ENCODE results near the gene MFSD1.

DNA sequence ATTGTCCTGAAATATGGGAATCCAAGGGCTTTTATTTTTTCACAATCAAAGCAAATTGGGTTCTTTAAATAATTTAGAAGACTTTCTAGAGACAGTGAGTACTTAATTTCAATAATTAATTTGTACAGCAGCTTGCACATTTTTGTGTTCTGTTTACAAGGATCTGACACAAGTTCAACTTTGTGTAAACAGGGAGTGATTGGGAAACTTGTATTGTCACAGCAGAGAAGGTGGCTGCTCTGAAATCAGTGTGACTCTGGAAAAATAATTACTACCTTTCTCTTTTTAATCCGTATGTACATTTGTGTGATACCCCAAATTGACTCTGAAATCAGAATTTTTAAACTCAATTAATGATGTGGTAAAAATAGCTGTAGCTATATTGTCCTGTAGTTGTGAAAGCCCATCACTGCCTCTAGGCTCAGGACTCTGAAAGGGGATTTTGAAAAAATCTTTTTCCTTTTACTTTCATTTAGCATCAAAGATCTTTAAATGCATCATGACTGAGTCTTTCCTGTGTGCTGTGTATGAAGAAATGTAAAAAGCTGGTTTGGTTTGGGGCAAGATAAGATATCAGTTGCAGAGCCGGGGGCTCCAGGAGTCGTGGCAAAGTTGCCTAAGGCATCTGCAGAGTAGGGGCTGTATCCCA lies 45.1 kb downstream of the MFSD1 start:
- TF ChIP-seq POLR2A (IDR thresholded peaks at IDR 0.05), result no peak
- TF ChIP-seq EP300 (IDR thresholded peaks at IDR 0.05), result no peak
- TF ChIP-seq, protein P1, sequence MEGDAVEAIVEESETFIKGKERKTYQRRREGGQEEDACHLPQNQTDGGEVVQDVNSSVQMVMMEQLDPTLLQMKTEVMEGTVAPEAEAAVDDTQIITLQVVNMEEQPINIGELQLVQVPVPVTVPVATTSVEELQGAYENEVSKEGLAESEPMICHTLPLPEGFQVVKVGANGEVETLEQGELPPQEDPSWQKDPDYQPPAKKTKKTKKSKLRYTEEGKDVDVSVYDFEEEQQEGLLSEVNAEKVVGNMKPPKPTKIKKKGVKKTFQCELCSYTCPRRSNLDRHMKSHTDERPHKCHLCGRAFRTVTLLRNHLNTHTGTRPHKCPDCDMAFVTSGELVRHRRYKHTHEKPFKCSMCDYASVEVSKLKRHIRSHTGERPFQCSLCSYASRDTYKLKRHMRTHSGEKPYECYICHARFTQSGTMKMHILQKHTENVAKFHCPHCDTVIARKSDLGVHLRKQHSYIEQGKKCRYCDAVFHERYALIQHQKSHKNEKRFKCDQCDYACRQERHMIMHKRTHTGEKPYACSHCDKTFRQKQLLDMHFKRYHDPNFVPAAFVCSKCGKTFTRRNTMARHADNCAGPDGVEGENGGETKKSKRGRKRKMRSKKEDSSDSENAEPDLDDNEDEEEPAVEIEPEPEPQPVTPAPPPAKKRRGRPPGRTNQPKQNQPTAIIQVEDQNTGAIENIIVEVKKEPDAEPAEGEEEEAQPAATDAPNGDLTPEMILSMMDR (IDR thresholded peaks at IDR 0.05), result no peak
